IMR-90 (cell line): ENCODE data around the gene SPTB. TPM values are rescaled to one million over a fixed set of nuclear protein-coding genes. Genes with fewer than 3 reads are reported as not detected.

ENCODE experiments used
- ATAC-seq: fragments of 200-7000 bp; cut with Tn5 transposase; 2 replicates; pipeline ENCODE4 v1.9.1; 2020; ENCODE audit warnings: low read depth, mild to moderate bottlenecking, moderate library complexity
- BruUV-seq: library from RNA; stranded (reverse); fragments of 400-500 nt; replicated peaks from 2 replicates; lab custom pipeline; 2021; lab: Mats Ljungman, UMichigan
- CTCF ChIA-PET: fragments of 300-600 bp; formaldehyde crosslinking; extraction: SDS; loops from one replicate; lab custom pipeline; 2021; ENCODE audit warnings: antibody characterized with exemption; lab: Yijun Ruan, JAX
- POLR2A ChIA-PET: fragments of 300-600 bp; sonication (Branson Sonifier 250); formaldehyde crosslinking; loops from one replicate; lab custom pipeline; 2022; ENCODE audit warnings: antibody characterized with exemption; ENCODE audit not compliant: unreplicated experiment; lab: Charles Lee
- DNase-seq: peaks from one replicate; pipeline ENCODE4 v3.0.0; 2013
- H2AFZ ChIP-seq: replicated peaks from 2 replicates; pipeline ENCODE3; 2013; ENCODE audit warnings: low read length, mild to moderate bottlenecking; ENCODE audit not compliant: poor library complexity
- H2AK5ac ChIP-seq: 2 replicates; pipeline ENCODE4 v1.6.1; 2013; ENCODE audit warnings: low read depth, low read length, inconsistent platforms
- H2AK9ac ChIP-seq: replicated peaks from 2 replicates; pipeline ENCODE3; 2013; ENCODE audit warnings: mild to moderate bottlenecking, low read depth, low read length, moderate library complexity; ENCODE audit not compliant: poor library complexity
- H2BK120ac ChIP-seq: 2 replicates; pipeline ENCODE4 v1.6.1; 2013; ENCODE audit warnings: low read depth, low read length, inconsistent platforms
- H2BK15ac ChIP-seq: 3 replicates; pipeline ENCODE4 v1.6.1; 2013; ENCODE audit warnings: low read depth, low read length, inconsistent platforms
- H2BK20ac ChIP-seq: 2 replicates; pipeline ENCODE4 v1.6.1; 2013; ENCODE audit warnings: low read depth, mild to moderate bottlenecking, inconsistent platforms, low read length, moderate library complexity
- H2BK5ac ChIP-seq: 2 replicates; pipeline ENCODE4 v1.6.1; 2013; ENCODE audit warnings: mild to moderate bottlenecking, low read depth, low read length, inconsistent platforms; ENCODE audit not compliant: poor library complexity, severe bottlenecking
- H3K14ac ChIP-seq: replicated peaks from 2 replicates; pipeline ENCODE4 v1.6.1; 2013; ENCODE audit warnings: low read depth, low read length, inconsistent platforms
- H3K18ac ChIP-seq: 2 replicates; pipeline ENCODE4 v1.6.1; 2013; ENCODE audit warnings: low read depth, low read length, control low read depth
- H3K23ac ChIP-seq: 2 replicates; pipeline ENCODE4 v1.6.1; 2013; ENCODE audit warnings: low read depth, low read length, inconsistent platforms
- H3K27ac ChIP-seq: 2 replicates; pipeline ENCODE4 v1.5.1; 2013; ENCODE audit warnings: mild to moderate bottlenecking, control low read depth, low read length; ENCODE audit not compliant: insufficient read depth
- H3K27me3 ChIP-seq: 2 replicates; pipeline ENCODE4 v1.6.1; 2013; ENCODE audit warnings: low read length; ENCODE audit not compliant: control insufficient read depth, insufficient read depth
- H3K36me3 ChIP-seq: 2 replicates; pipeline ENCODE4 v1.6.1; 2013; ENCODE audit warnings: low read length, mixed read lengths; ENCODE audit not compliant: control insufficient read depth, insufficient read depth
- H3K4ac ChIP-seq: 2 replicates; pipeline ENCODE4 v1.6.1; 2013; ENCODE audit warnings: low read depth, low read length, inconsistent platforms
- H3K4me1 ChIP-seq: 2 replicates; pipeline ENCODE4 v1.6.1; 2013; ENCODE audit warnings: low read length, mixed read lengths; ENCODE audit not compliant: control insufficient read depth, insufficient read depth
- H3K4me2 ChIP-seq: 2 replicates; pipeline ENCODE4 v1.6.1; 2013; ENCODE audit warnings: low read depth, mild to moderate bottlenecking, control low read depth, low read length, moderate library complexity
- H3K4me3 ChIP-seq: 2 replicates; pipeline ENCODE4 v1.5.1; 2013; ENCODE audit warnings: low read depth, mild to moderate bottlenecking, control low read depth, low read length, moderate library complexity; ENCODE audit not compliant: insufficient read depth
- H3K56ac ChIP-seq: 2 replicates; pipeline ENCODE4 v1.6.1; 2013; ENCODE audit warnings: low read length, inconsistent platforms; ENCODE audit not compliant: insufficient read depth; ENCODE audit errors: extremely low read depth
- H3K79me1 ChIP-seq, 2 experiments: 2 replicates each; pipeline ENCODE4 v1.6.1; 2013; ENCODE audit warnings: low read length in 2 of 2, inconsistent platforms in 1 of 2, low read depth in 1 of 2
- H3K9ac ChIP-seq: 2 replicates; pipeline ENCODE4 v1.6.1; 2013; ENCODE audit warnings: low read depth, low read length, control low read depth
- H3K9me1 ChIP-seq: 2 replicates; pipeline ENCODE4 v1.6.1; 2013; ENCODE audit warnings: low read length, inconsistent platforms; ENCODE audit not compliant: insufficient read depth
- H3K9me3 ChIP-seq: 2 replicates; pipeline ENCODE4 v1.6.1; 2013; ENCODE audit warnings: low read length; ENCODE audit not compliant: control insufficient read depth, insufficient read depth
- H4K20me1 ChIP-seq: 2 replicates; pipeline ENCODE4 v1.6.1; 2013; ENCODE audit warnings: low read length, inconsistent platforms; ENCODE audit not compliant: insufficient read depth
- H4K5ac ChIP-seq: 2 replicates; pipeline ENCODE4 v1.6.1; 2013; ENCODE audit warnings: mild to moderate bottlenecking, low read depth, low read length, control low read depth
- H4K8ac ChIP-seq, 2 experiments: 2 replicates each; pipeline ENCODE4 v1.6.1; 2013; ENCODE audit warnings: low read depth in 2 of 2, low read length in 2 of 2, control low read depth in 1 of 2, inconsistent platforms in 1 of 2
- H4K91ac ChIP-seq: 2 replicates; pipeline ENCODE4 v1.6.1; 2013; ENCODE audit warnings: low read depth, low read length, inconsistent platforms; ENCODE audit not compliant: insufficient read depth
- BHLHE40 ChIP-seq: fragments of 150-350 bp; IDR thresholded peaks from 2 replicates; pipeline ENCODE4 v1.6.1; 2016; ENCODE audit warnings: mild to moderate bottlenecking, low read depth, low read length
- CEBPB ChIP-seq: IDR thresholded peaks from 2 replicates; pipeline ENCODE4 v1.6.1; 2012; ENCODE audit warnings: low read depth, low read length, improper control_type of control experiment
- CHD1 ChIP-seq: IDR thresholded peaks from 2 replicates; pipeline ENCODE4 v1.6.1; 2012; ENCODE audit warnings: low read depth, low read length, improper control_type of control experiment
- CTCF ChIP-seq: conservative IDR thresholded peaks from 2 replicates; pipeline ENCODE4 v1.5.1; 2012; ENCODE audit warnings: mild to moderate bottlenecking, low read depth, low read length, improper control_type of control experiment
- ELK1 ChIP-seq: fragments of 150-350 bp; IDR thresholded peaks from 2 replicates; pipeline ENCODE4 v1.6.1; 2016; ENCODE audit warnings: low read depth, mild to moderate bottlenecking, low read length, moderate library complexity, borderline replicate concordance
- FOS ChIP-seq: fragments of 150-350 bp; IDR thresholded peaks from 2 replicates; pipeline ENCODE4 v1.6.1; 2016; ENCODE audit warnings: low read depth, low read length
- MAFK ChIP-seq: IDR thresholded peaks from 2 replicates; pipeline ENCODE4 v1.6.1; 2012; ENCODE audit warnings: low read depth, low read length, improper control_type of control experiment
- MAZ ChIP-seq: IDR thresholded peaks from 2 replicates; pipeline ENCODE4 v1.6.1; 2012; ENCODE audit warnings: low read depth, mild to moderate bottlenecking, low read length, improper control_type of control experiment, moderate library complexity, borderline replicate concordance
- MXI1 ChIP-seq: IDR thresholded peaks from 2 replicates; pipeline ENCODE4 v1.6.1; 2012; ENCODE audit warnings: low read depth, mild to moderate bottlenecking, low read length, moderate library complexity, borderline replicate concordance
- NFE2L2 ChIP-seq: fragments of 150-350 bp; IDR thresholded peaks from 2 replicates; pipeline ENCODE4 v1.6.1; 2016; ENCODE audit warnings: low read depth, mild to moderate bottlenecking, low read length
- POLR2A ChIP-seq: IDR thresholded peaks from 2 replicates; pipeline ENCODE4 v1.6.1; 2012; ENCODE audit warnings: mild to moderate bottlenecking, low read depth, low read length
- RAD21 ChIP-seq: IDR thresholded peaks from 2 replicates; pipeline ENCODE4 v1.6.1; 2012; ENCODE audit warnings: low read length, improper control_type of control experiment
- RCOR1 ChIP-seq: IDR thresholded peaks from 2 replicates; pipeline ENCODE4 v1.6.1; 2012; ENCODE audit warnings: mild to moderate bottlenecking, low read length, improper control_type of control experiment; ENCODE audit not compliant: insufficient replicate concordance
- RFX5 ChIP-seq: IDR thresholded peaks from 2 replicates; pipeline ENCODE4 v1.8.0; 2012; ENCODE audit warnings: low read depth, mild to moderate bottlenecking, low read length, moderate library complexity
- SMC3 ChIP-seq: fragments of 150-350 bp; IDR thresholded peaks from 2 replicates; pipeline ENCODE4 v1.6.1; 2016; ENCODE audit warnings: low read depth, mild to moderate bottlenecking, antibody characterized with exemption, low read length, moderate library complexity
- USF2 ChIP-seq: fragments of 150-350 bp; IDR thresholded peaks from 2 replicates; pipeline ENCODE4 v1.6.1; 2017; ENCODE audit warnings: mild to moderate bottlenecking, antibody characterized with exemption, low read length, low read depth
- WGBS, 2 experiments: methylation state at CpG; one replicate each; pipeline versions ENCODE4 v1.1.5 to v1.1.7; 2013; ENCODE audit warnings: missing lambda C conversion rate in 2 of 2; ENCODE audit not compliant: insufficient read length in 1 of 2; ENCODE audit errors: extremely low coverage in 2 of 2; 5-methylcytosine and 5-hydroxymethylcytosine counted together
- dilution Hi-C: fragments of 300-500 bp; cut with HindIII; formaldehyde crosslinking; loops from one replicate; pipeline ENCODE4 v1.14.3; 2018; ENCODE audit warnings: low sequenced_read_pairs; ENCODE audit not compliant: unreplicated experiment
- in situ Hi-C: fragments of 300-500 bp; cut with MboI; formaldehyde crosslinking; loops from 3 replicates; pipeline ENCODE4 v1.14.3; 2019; ENCODE audit warnings: low sequenced_read_pairs, inconsistent platforms, mixed read lengths
- intact Hi-C: fragments of 100-400 bp; cut with micrococcal nuclease; formaldehyde crosslinking; loops from 2 replicates; pipeline ENCODE4 v1.10.0; 2022
- polyA plus RNA-seq, 3 experiments: library from polyadenylated mRNA; depleted of rRNA; stranded (reverse); fragments of >200 nt; gene quantifications; 2 replicates each; pipeline ENCODE4 v1.2.3, GENCODE V29; 2012; ENCODE audit warnings: low replicate concordance in 1 of 3
- total RNA-seq: library from RNA; depleted of rRNA; stranded (reverse); fragments of >200 nt; gene quantifications from 2 replicates; pipeline ENCODE4 v1.2.3, GENCODE V29; 2012

SPTB gene
- total and polyA plus RNA-seq, 2 of the 4 experiments (the other 2 are of a cell fraction): under 0.01 to 0.07 TPM

- no CpG with 5 or more reads among the region's 7 CpGs for WGBS, 2 experiments
- Histone ChIP-seq H3K79me1 (no peaks in the 10 kb centered on the region), H3K4me3 (no peak overlapping the region), H3K27me3 (peaks cover 12% of the 10 kb centered on the region), H3K9ac (no peak overlapping the region), H3K4me2 (no peak overlapping the region), H3K9me1 (peaks cover 4% of the 10 kb centered on the region; the same call in 1 of the 2 replicates), H4K8ac (no peak overlapping the region), H2AFZ (no peak overlapping the region), H4K91ac (no peak overlapping the region), H3K4ac (no peak overlapping the region), H2BK20ac (no peak overlapping the region), H2BK5ac (no peak overlapping the region), H3K27ac (no peak overlapping the region), H3K23ac (no peak overlapping the region), H2BK120ac (no peak overlapping the region), H2AK9ac (no peak overlapping the region), H3K56ac (no peak overlapping the region), H2BK15ac (no peak overlapping the region), H3K18ac (no peak overlapping the region), H2AK5ac (no peak overlapping the region), H4K20me1 (no peaks in the 10 kb centered on the region), H4K5ac (no peak overlapping the region), H3K9me3 (no peaks in the 10 kb centered on the region; the same call in 1 of the 2 replicates), H3K4me1 (no peaks in the 10 kb centered on the region), H3K14ac (no peak overlapping the region), H3K36me3 (no peaks in the 10 kb centered on the region)
- no peak for TF ChIP-seq SMC3
- no peak for TF ChIP-seq MAFK
- TF ChIP-seq RAD21: no peak
- TF ChIP-seq RFX5: no peak
- no peak for TF ChIP-seq MAZ
- no peak for TF ChIP-seq CHD1
- no peak for TF ChIP-seq CTCF
- no peak for TF ChIP-seq USF2
- no peak for TF ChIP-seq ELK1
- TF ChIP-seq BHLHE40: no peak
- no peak for TF ChIP-seq RCOR1
- TF ChIP-seq POLR2A: no peak
- no peak for TF ChIP-seq FOS
- TF ChIP-seq NFE2L2: no peak
- no peak for TF ChIP-seq CEBPB
- TF ChIP-seq MXI1: no peak
- ATAC-seq (no peak), DNase-seq (no peak)
- ChIA-PET CTCF (interaction anchor here (1.7 kb wide), 1 partner anchor 14 kb away, joined by 4 read pairs; no protein-coding TSS in a partner anchor), POLR2A (interaction anchor here (0.6 kb wide), 1 partner anchor 132 kb away, joined by 3 read pairs; no protein-coding TSS in a partner anchor)
- intact Hi-C loops: no loop called here
- dilution Hi-C loops: no loop called here
- BruUV-seq: no TSS peak
- in situ Hi-C loops: no loop called here
Measured at GRCh38 chr14:64778104-64778754, 101.5 kb downstream of the SPTB start.
